Activated CD4-positive, CD25-positive, alpha-beta regulatory T cell treated with anti-CD3 and anti-CD28 coated beads, Interleukin-2, amount 50 U/mL, for 72 hours (primary cell): Measurements from ENCODE around the gene TNFSF8.

Experiments
- DNase-seq: peaks from one replicate; pipeline ENCODE4 v3.0.0; 2021

The TNFSF8 gene

GRCh38 chr9:114902786-114903524 lies 27.4 kb downstream of the TNFSF8 start:
- DNase-seq = no peak

GRCh38 chr9:114900942-114901802 lies 29.2 kb downstream of the TNFSF8 start:
- no peak for DNase-seq

GRCh38 chr9:114899995-114900394 lies 30.4 kb downstream of the TNFSF8 start:
- DNase-seq = no peak

GRCh38 chr9:114899461-114899860 lies 30.9 kb downstream of the TNFSF8 start:
- DNase-seq = no peak

- DNase-seq = peak; percentile 58
Observed at GRCh38 chr9:114898741-114899140, 31.6 kb downstream of the TNFSF8 start.

- DNase-seq = no peak
Observed at GRCh38 chr9:114897196-114897595, 33.2 kb downstream of the TNFSF8 start.

GRCh38 chr9:114896344-114896743 lies 34.0 kb downstream of the TNFSF8 start:
- DNase-seq = no peak

GRCh38 chr9:114895521-114895991 lies 34.8 kb downstream of the TNFSF8 start:
- no peak for DNase-seq

GRCh38 chr9:114894609-114895433 lies 35.6 kb downstream of the TNFSF8 start:
- DNase-seq = no peak

GRCh38 chr9:114894206-114894605 lies 36.2 kb downstream of the TNFSF8 start:
- DNase-seq = no peak

GRCh38 chr9:114893221-114894010 lies 37.0 kb downstream of the TNFSF8 start:
- no peak for DNase-seq

GRCh38 chr9:114889802-114890224 lies 40.6 kb downstream of the TNFSF8 start:
- DNase-seq = no peak

- no peak for DNase-seq
Observed at GRCh38 chr9:114888607-114889006, 41.8 kb downstream of the TNFSF8 start.

GRCh38 chr9:114887963-114888362 lies 42.4 kb downstream of the TNFSF8 start:
- no peak for DNase-seq

- no peak for DNase-seq
Observed at GRCh38 chr9:114884787-114885452, 45.5 kb downstream of the TNFSF8 start.

- DNase-seq = no peak
Observed at GRCh38 chr9:114883709-114884108, 46.7 kb downstream of the TNFSF8 start.

GRCh38 chr9:114880291-114880745 lies 50.1 kb downstream of the TNFSF8 start:
- no peak for DNase-seq

- no peak for DNase-seq
Observed at GRCh38 chr9:114878879-114879564, 51.4 kb downstream of the TNFSF8 start.

- DNase-seq = no peak
Observed at GRCh38 chr9:114869845-114870244, 60.5 kb downstream of the TNFSF8 start.

GRCh38 chr9:114869378-114869777 lies 61.0 kb downstream of the TNFSF8 start:
- no peak for DNase-seq

- DNase-seq = no peak
Observed at GRCh38 chr9:114867327-114867726, 63.1 kb downstream of the TNFSF8 start.
